NOMO-1 (cell line): Measurements from ENCODE around the gene RALGPS1.

ENCODE experiments used
- DNase-seq, 2 experiments: peaks; one replicate each; lab custom pipeline; 2025; ENCODE audit not compliant: unreplicated experiment in 2 of 2; lab: John Stamatoyannopoulos, UW

RALGPS1 gene

GRCh38 chr9:127181595-127182190 is 267.1 kb downstream of the RALGPS1 start:
- no peak for DNase-seq

GRCh38 chr9:127182901-127183746 is 268.5 kb downstream of the RALGPS1 start:
- DNase-seq = no peak

- no peak for DNase-seq
These were observed 269.4 kb downstream of the RALGPS1 start for GRCh38 chr9:127183814-127184582.

- no peak for DNase-seq
These were observed 270.1 kb downstream of the RALGPS1 start for GRCh38 chr9:127184641-127185040.

GRCh38 chr9:127185181-127185580 is 270.6 kb downstream of the RALGPS1 start:
- no peak for DNase-seq

- no peak for DNase-seq
These were observed 271.6 kb downstream of the RALGPS1 start for GRCh38 chr9:127185931-127186781.

- no peak for DNase-seq
These were observed 272.2 kb downstream of the RALGPS1 start for GRCh38 chr9:127186806-127187205.

GRCh38 chr9:127187231-127187956 is 272.8 kb downstream of the RALGPS1 start:
- DNase-seq = no peak

GRCh38 chr9:127188396-127188795 is 273.8 kb downstream of the RALGPS1 start:
- DNase-seq = no peak

GRCh38 chr9:127189628-127190027 is 275.0 kb downstream of the RALGPS1 start:
- DNase-seq = no peak

GRCh38 chr9:127192744-127193143 is 278.2 kb downstream of the RALGPS1 start:
- no peak for DNase-seq

GRCh38 chr9:127193483-127193882 is 278.9 kb downstream of the RALGPS1 start:
- no peak for DNase-seq

- DNase-seq = no peak
These were observed 280.5 kb downstream of the RALGPS1 start for GRCh38 chr9:127194881-127195713.

- no peak for DNase-seq
These were observed 281.6 kb downstream of the RALGPS1 start for GRCh38 chr9:127195976-127196825.

- DNase-seq = no peak
These were observed 282.2 kb downstream of the RALGPS1 start for GRCh38 chr9:127196826-127197145.

GRCh38 chr9:127197186-127197860 is 282.7 kb downstream of the RALGPS1 start:
- DNase-seq = no peak

- DNase-seq = no peak
These were observed 283.4 kb downstream of the RALGPS1 start for GRCh38 chr9:127197861-127198430.
